Nephron (organoid): ENCODE results near the gene HEPACAM.

Source experiments
- H3K27ac Mint-ChIP-seq, 3 experiments: 2 replicates each; pipeline ENCODE4 v1.8.0; 2020; ENCODE audit warnings: mixed read lengths in 3 of 3, mild to moderate bottlenecking in 2 of 3, moderate library complexity in 1 of 3
- H3K27me3 Mint-ChIP-seq: 2 replicates; pipeline ENCODE4 v1.8.0; 2021; ENCODE audit warnings: low read depth, mild to moderate bottlenecking, moderate library complexity, mixed read lengths
- H3K36me3 Mint-ChIP-seq: 2 replicates; pipeline ENCODE4 v1.8.0; 2020; ENCODE audit warnings: low read depth, mixed read lengths
- H3K4me1 Mint-ChIP-seq: 2 replicates; pipeline ENCODE4 v1.8.0; 2020; ENCODE audit warnings: mixed read lengths
- H3K4me3 Mint-ChIP-seq, 3 experiments: 2 replicates each; pipeline ENCODE4 v1.8.0; 2020; ENCODE audit warnings: mild to moderate bottlenecking in 3 of 3, mixed read lengths in 3 of 3, moderate library complexity in 2 of 3
- H3K9me3 Mint-ChIP-seq: 2 replicates; pipeline ENCODE4 v1.8.0; 2020; ENCODE audit warnings: mixed read lengths
- CTCF ChIP-seq, 3 experiments: fragments of 200-600 bp; sonication (generic); IDR thresholded peaks; one replicate each; pipeline ENCODE4 v1.5.0; 2021; ENCODE audit warnings: antibody characterized with exemption in 3 of 3; ENCODE audit not compliant: unreplicated experiment in 3 of 3

HEPACAM gene

GRCh38 chr11:124920870-124921609 is 14.8 kb downstream of the HEPACAM start:
- Mint-ChIP-seq H3K27ac (peak overlapping the region; percentile 57 to 91 (median 71)), H3K4me3 (peak overlapping the region; percentile 75 to 86 (median 84)), H3K36me3 (no peaks in the 10 kb centered on the region), H3K9me3 (peaks cover under 1% of the 10 kb centered on the region), H3K27me3 (peaks cover 18% of the 10 kb centered on the region), H3K4me1 (peaks cover 28% of the 10 kb centered on the region)
- no peak for TF ChIP-seq CTCF (IDR thresholded peaks at IDR 0.05; ENCODE audit: unreplicated experiment in 3 of 3)

DNA sequence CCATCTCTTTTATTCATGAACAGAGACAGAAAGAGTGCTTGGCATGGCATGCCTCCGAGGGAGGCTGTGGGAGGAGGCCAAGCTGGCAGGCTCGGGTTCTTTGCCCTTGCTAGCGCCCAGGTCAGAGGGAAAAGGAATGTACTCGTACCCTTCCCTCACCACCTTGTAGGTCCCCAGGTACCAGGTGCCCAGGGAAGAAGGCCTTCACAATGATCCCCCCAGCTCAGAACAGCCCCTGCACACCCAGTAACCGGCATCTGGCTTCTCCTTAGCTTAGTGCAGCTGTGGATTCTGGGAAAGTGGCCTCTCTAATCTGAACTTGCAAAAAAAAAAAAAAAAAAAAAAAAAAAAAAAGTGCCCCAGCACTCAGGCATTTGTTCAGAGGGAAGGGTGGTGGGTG is 15.5 kb downstream of the HEPACAM start:
- peak overlapping the region; percentile 75 to 86 (median 84) for H3K4me3 Mint-ChIP-seq
- no peak for TF ChIP-seq CTCF (IDR thresholded peaks at IDR 0.05; ENCODE audit: unreplicated experiment in 3 of 3)
- peak overlapping the region in 2 of 3 experiments; percentile 71 to 91 for H3K27ac Mint-ChIP-seq
- peaks cover 28% of the 10 kb centered on the region for H3K4me1 Mint-ChIP-seq
- H3K27me3 Mint-ChIP-seq, result peaks cover 21% of the 10 kb centered on the region
- no peaks in the 10 kb centered on the region for H3K36me3 Mint-ChIP-seq
- peaks cover 2% of the 10 kb centered on the region for H3K9me3 Mint-ChIP-seq

GRCh38 chr11:124919898-124920297 is 15.9 kb downstream of the HEPACAM start:
- no peaks in the 10 kb centered on the region for H3K36me3 Mint-ChIP-seq
- H3K4me3 Mint-ChIP-seq, result peak overlapping the region; percentile 14 to 60 (median 59)
- H3K27me3 Mint-ChIP-seq, result peaks cover 21% of the 10 kb centered on the region
- H3K27ac Mint-ChIP-seq, result peak overlapping the region in 2 of 3 experiments; percentile 55 to 71
- peaks cover 7% of the 10 kb centered on the region for H3K9me3 Mint-ChIP-seq
- H3K4me1 Mint-ChIP-seq, result peaks cover 28% of the 10 kb centered on the region
- no peak for TF ChIP-seq CTCF (IDR thresholded peaks at IDR 0.05; ENCODE audit: unreplicated experiment in 3 of 3)

- H3K27me3 Mint-ChIP-seq, result peaks cover 18% of the 10 kb centered on the region
- H3K36me3 Mint-ChIP-seq, result no peaks in the 10 kb centered on the region
- peak within 1 kb of the TSS; percentile 29 to 73 (median 59) for H3K4me3 Mint-ChIP-seq
- H3K9me3 Mint-ChIP-seq, result peaks cover 12% of the 10 kb centered on the region
- TF ChIP-seq CTCF (IDR thresholded peaks at IDR 0.05; ENCODE audit: unreplicated experiment in 3 of 3), result no peak
- peak within 1 kb of the TSS in 2 of 3 experiments; percentile 55 to 71 for H3K27ac Mint-ChIP-seq
- peaks cover 28% of the 10 kb centered on the region for H3K4me1 Mint-ChIP-seq
Observed at GRCh38 chr11:124918950-124919349, 16.9 kb downstream of the HEPACAM start, which contains the start of gene HEPN1. Gene HEPN1 (plus strand): TSS chr11:124919250.

GRCh38 chr11:124917115-124917637 is 18.7 kb downstream of the HEPACAM start:
- Mint-ChIP-seq H3K4me3 (no peak overlapping the region), H3K27me3 (peaks cover 8% of the 10 kb centered on the region), H3K4me1 (peaks cover 28% of the 10 kb centered on the region), H3K9me3 (peaks cover 16% of the 10 kb centered on the region), H3K27ac (peak overlapping the region in 1 of 3 experiments; percentile 10), H3K36me3 (no peaks in the 10 kb centered on the region)
- no peak for TF ChIP-seq CTCF (IDR thresholded peaks at IDR 0.05; ENCODE audit: unreplicated experiment in 3 of 3)
